ENCODE results near the gene PSD. TPM values are rescaled to one million over a fixed set of nuclear protein-coding genes. Genes with fewer than 3 reads are reported as not detected.

Gene PSD
- total and polyA plus RNA-seq, 10 of the 15 experiments (the other 5 are each of a cell fraction or from before 2014, with no cell fraction given) = 0.11 to 2.0 (median 0.49) TPM; not detected in 2

GRCh38 chr10:102411341-102412255 lies 7.0 kb downstream of the PSD start:
- in situ Hi-C loops (cut with MboI) = no loop called here
- peaks cover 9% of the 10 kb centered on the region for H3K4me1 ChIP-seq (ENCODE audit: control insufficient read depth, insufficient read depth, low read length)
- WGBS (ENCODE audit: insufficient coverage, insufficient replicate concordance, low lambda C conversion rate, missing lambda C conversion rate) = 65% methylated on average over 14 of the region's 14 CpGs
- intact Hi-C loops (cut with micrococcal nuclease; ENCODE audit: unreplicated experiment) = no loop called here
- BruUV-seq (replicated peaks) = no TSS peak
- RAD21 ChIA-PET (ENCODE audit: unreplicated experiment) = interaction anchor here (0.5 to 1.1 kb wide), 2 partner anchors 39 to 333 kb away, joined by 3 to 6 read pairs; partner anchors contain the start of gene C10orf95
- H3K9ac ChIP-seq (ENCODE audit: control insufficient read depth, insufficient read depth, low read length) = no peak overlapping the region
- no peak overlapping the region for H3K4me3 ChIP-seq
- H3K79me2 ChIP-seq (ENCODE audit: control insufficient read depth, insufficient read depth, low read length) = no peaks in the 10 kb centered on the region
- peaks cover 5% of the 10 kb centered on the region; the same call in 1 of the 2 replicates for H4K20me1 ChIP-seq (ENCODE audit: control insufficient read depth, insufficient read depth)
- H3K27ac ChIP-seq (ENCODE audit: control insufficient read depth, insufficient read depth) = no peak overlapping the region
- CTCF ChIA-PET = interaction anchor here (0.8 to 1.0 kb wide), 2 partner anchors 11 to 12 kb away, joined by 3 to 6 read pairs; no protein-coding TSS in a partner anchor
- H3K36me3 ChIP-seq (ENCODE audit: control insufficient read depth in 2 of 2, insufficient read depth in 2 of 2, low read length in 1 of 2) = no peaks in the 10 kb centered on the region
- H3K9me3 ChIP-seq (replicated peaks; ENCODE audit: control insufficient read depth, insufficient read depth, low read length) = no peaks in the 10 kb centered on the region
- H3K4me2 ChIP-seq (ENCODE audit: control insufficient read depth, insufficient read depth) = no peak overlapping the region
- peaks cover 17 to 21% of the 10 kb centered on the region in 2 experiments for H3K27me3 ChIP-seq (replicated peaks in 1 of 2; ENCODE audit: control insufficient read depth in 2 of 2, insufficient read depth in 2 of 2, low read length in 1 of 2)
- ATAC-seq (no peak), FAIRE-seq (no peak), DNase-seq (ENCODE audit: low read depth, low spot score) (no peak)
- SMC1A ChIA-PET (ENCODE audit: uncharacterized antibody, unreplicated experiment) = interaction anchor here (1.4 kb wide), 1 partner anchor 9 kb away, joined by 5 read pairs; the partner anchor contains the start of gene FBXL15
- no peak overlapping the region for H2AFZ ChIP-seq (ENCODE audit: control insufficient read depth, low read depth, low read length)
- POLR2A ChIA-PET = interaction anchor here (0.6 to 0.9 kb wide), 2 partner anchors 10 to 26 kb away, joined by 3 read pairs; no protein-coding TSS in a partner anchor
- no peak for TF ChIP-seq TBL1XR1 (IDR thresholded peaks at IDR 0.05; ENCODE audit: low read depth, low read length)
- TF ChIP-seq, protein P1, sequence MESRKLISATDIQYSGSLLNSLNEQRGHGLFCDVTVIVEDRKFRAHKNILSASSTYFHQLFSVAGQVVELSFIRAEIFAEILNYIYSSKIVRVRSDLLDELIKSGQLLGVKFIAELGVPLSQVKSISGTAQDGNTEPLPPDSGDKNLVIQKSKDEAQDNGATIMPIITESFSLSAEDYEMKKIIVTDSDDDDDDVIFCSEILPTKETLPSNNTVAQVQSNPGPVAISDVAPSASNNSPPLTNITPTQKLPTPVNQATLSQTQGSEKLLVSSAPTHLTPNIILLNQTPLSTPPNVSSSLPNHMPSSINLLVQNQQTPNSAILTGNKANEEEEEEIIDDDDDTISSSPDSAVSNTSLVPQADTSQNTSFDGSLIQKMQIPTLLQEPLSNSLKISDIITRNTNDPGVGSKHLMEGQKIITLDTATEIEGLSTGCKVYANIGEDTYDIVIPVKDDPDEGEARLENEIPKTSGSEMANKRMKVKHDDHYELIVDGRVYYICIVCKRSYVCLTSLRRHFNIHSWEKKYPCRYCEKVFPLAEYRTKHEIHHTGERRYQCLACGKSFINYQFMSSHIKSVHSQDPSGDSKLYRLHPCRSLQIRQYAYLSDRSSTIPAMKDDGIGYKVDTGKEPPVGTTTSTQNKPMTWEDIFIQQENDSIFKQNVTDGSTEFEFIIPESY (IDR thresholded peaks at IDR 0.05) = no peak
- no peak for TF ChIP-seq NR2C1 (IDR thresholded peaks at IDR 0.05)
- TF ChIP-seq ZBED1 (IDR thresholded peaks at IDR 0.05; ENCODE audit: borderline replicate concordance) = no peak
- no peak for TF ChIP-seq IRF4 (IDR thresholded peaks at IDR 0.05; ENCODE audit: low read depth, low read length)
- TF ChIP-seq, protein P2, sequence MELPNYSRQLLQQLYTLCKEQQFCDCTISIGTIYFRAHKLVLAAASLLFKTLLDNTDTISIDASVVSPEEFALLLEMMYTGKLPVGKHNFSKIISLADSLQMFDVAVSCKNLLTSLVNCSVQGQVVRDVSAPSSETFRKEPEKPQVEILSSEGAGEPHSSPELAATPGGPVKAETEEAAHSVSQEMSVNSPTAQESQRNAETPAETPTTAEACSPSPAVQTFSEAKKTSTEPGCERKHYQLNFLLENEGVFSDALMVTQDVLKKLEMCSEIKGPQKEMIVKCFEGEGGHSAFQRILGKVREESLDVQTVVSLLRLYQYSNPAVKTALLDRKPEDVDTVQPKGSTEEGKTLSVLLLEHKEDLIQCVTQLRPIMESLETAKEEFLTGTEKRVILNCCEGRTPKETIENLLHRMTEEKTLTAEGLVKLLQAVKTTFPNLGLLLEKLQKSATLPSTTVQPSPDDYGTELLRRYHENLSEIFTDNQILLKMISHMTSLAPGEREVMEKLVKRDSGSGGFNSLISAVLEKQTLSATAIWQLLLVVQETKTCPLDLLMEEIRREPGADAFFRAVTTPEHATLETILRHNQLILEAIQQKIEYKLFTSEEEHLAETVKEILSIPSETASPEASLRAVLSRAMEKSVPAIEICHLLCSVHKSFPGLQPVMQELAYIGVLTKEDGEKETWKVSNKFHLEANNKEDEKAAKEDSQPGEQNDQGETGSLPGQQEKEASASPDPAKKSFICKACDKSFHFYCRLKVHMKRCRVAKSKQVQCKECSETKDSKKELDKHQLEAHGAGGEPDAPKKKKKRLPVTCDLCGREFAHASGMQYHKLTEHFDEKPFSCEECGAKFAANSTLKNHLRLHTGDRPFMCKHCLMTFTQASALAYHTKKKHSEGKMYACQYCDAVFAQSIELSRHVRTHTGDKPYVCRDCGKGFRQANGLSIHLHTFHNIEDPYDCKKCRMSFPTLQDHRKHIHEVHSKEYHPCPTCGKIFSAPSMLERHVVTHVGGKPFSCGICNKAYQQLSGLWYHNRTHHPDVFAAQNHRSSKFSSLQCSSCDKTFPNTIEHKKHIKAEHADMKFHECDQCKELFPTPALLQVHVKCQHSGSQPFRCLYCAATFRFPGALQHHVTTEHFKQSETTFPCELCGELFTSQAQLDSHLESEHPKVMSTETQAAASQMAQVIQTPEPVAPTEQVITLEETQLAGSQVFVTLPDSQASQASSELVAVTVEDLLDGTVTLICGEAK (IDR thresholded peaks at IDR 0.05; ENCODE audit: borderline replicate concordance) = no peak
- no peak for TF ChIP-seq ZNF384 (IDR thresholded peaks at IDR 0.05; ENCODE audit: borderline replicate concordance, low read depth, low read length)
- no peak for TF ChIP-seq ZZZ3 (IDR thresholded peaks at IDR 0.05; ENCODE audit: control insufficient read depth, insufficient read length, low read depth)
- no peak for TF ChIP-seq E4F1 (IDR thresholded peaks at IDR 0.05; ENCODE audit: borderline replicate concordance, partially characterized antibody)
- no peak for TF ChIP-seq NFYA (IDR thresholded peaks at IDR 0.05; ENCODE audit: borderline replicate concordance, low read depth, low read length)
- no peak for TF ChIP-seq GABPA (IDR thresholded peaks at IDR 0.05; ENCODE audit: low read depth)
- TF ChIP-seq, protein P3, sequence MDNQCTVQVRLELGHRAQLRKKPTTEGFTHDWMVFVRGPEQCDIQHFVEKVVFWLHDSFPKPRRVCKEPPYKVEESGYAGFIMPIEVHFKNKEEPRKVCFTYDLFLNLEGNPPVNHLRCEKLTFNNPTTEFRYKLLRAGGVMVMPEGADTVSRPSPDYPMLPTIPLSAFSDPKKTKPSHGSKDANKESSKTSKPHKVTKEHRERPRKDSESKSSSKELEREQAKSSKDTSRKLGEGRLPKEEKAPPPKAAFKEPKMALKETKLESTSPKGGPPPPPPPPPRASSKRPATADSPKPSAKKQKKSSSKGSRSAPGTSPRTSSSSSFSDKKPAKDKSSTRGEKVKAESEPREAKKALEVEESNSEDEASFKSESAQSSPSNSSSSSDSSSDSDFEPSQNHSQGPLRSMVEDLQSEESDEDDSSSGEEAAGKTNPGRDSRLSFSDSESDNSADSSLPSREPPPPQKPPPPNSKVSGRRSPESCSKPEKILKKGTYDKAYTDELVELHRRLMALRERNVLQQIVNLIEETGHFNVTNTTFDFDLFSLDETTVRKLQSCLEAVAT (IDR thresholded peaks at IDR 0.05) = no peak

Measured in GM12878 (cell line).